Neuronal stem cell (in vitro differentiated cells): ENCODE measurements around the gene GRK1.
A peak's percentile ranks its signal among the peaks of the same experiment; 100 is the strongest.

Experiments used
- DNase-seq: peaks from one replicate; pipeline ENCODE4 v3.0.0-alpha.2; 2013; ENCODE audit warnings: low spot score
- H2AFZ ChIP-seq: one replicate; pipeline ENCODE4 v1.6.1; 2013; ENCODE audit warnings: mild to moderate bottlenecking, low read length, inconsistent platforms
- H2AK5ac ChIP-seq: 2 replicates; pipeline ENCODE4 v1.6.1; 2013; ENCODE audit warnings: low read depth, mild to moderate bottlenecking, inconsistent platforms, low read length, moderate library complexity, mixed read lengths
- H2BK120ac ChIP-seq: 2 replicates; pipeline ENCODE4 v1.6.1; 2013; ENCODE audit warnings: low read depth, mild to moderate bottlenecking, inconsistent platforms, low read length, moderate library complexity, mixed read lengths
- H2BK12ac ChIP-seq: one replicate; pipeline ENCODE4 v1.6.1; 2013; ENCODE audit warnings: low read length, inconsistent platforms
- H2BK15ac ChIP-seq: 2 replicates; pipeline ENCODE4 v1.6.1; 2013; ENCODE audit warnings: mild to moderate bottlenecking, low read length, inconsistent platforms, mixed read lengths
- H2BK5ac ChIP-seq: one replicate; pipeline ENCODE4 v1.6.1; 2013; ENCODE audit warnings: inconsistent platforms, mild to moderate bottlenecking, low read length, moderate library complexity
- H3K14ac ChIP-seq: one replicate; pipeline ENCODE4 v1.6.1; 2013; ENCODE audit warnings: low read length, inconsistent platforms
- H3K18ac ChIP-seq: 2 replicates; pipeline ENCODE4 v1.6.1; 2013; ENCODE audit warnings: low read length, inconsistent platforms
- H3K23ac ChIP-seq: 2 replicates; pipeline ENCODE4 v1.6.1; 2013; ENCODE audit warnings: low read depth, mild to moderate bottlenecking, mixed read lengths, low read length, inconsistent platforms; ENCODE audit not compliant: poor library complexity
- H3K27ac ChIP-seq: replicated peaks from 3 replicates; pipeline ENCODE4 v1.5.1; 2013; ENCODE audit warnings: low read length, inconsistent platforms
- H3K27me3 ChIP-seq, 3 experiments: 2 replicates each; pipeline ENCODE4 v1.6.1; 2013; ENCODE audit warnings: low read length in 3 of 3, mild to moderate bottlenecking in 2 of 3, inconsistent platforms in 1 of 3, low read depth in 1 of 3, mixed read lengths in 1 of 3, moderate library complexity in 1 of 3; ENCODE audit not compliant: control insufficient read depth in 3 of 3, insufficient read depth in 3 of 3
- H3K36me3 ChIP-seq, 2 donors: replicated peaks in 1 of 2; 2 replicates each; pipeline ENCODE4 v1.6.1; 2013; ENCODE audit warnings: low read length in 2 of 2; ENCODE audit not compliant: control insufficient read depth in 2 of 2, insufficient read depth in 2 of 2
- H3K4ac ChIP-seq: 2 replicates; pipeline ENCODE4 v1.6.1; 2013; ENCODE audit warnings: inconsistent platforms, mild to moderate bottlenecking, low read length, moderate library complexity
- H3K4me1 ChIP-seq, 2 donors: 1 replicate in 1 of 2; 2 replicates in 1 of 2; pipeline ENCODE4 v1.6.1; 2013; ENCODE audit warnings: low read length in 2 of 2, low read depth in 1 of 2; ENCODE audit not compliant: control insufficient read depth in 2 of 2, insufficient read depth in 1 of 2
- H3K4me2 ChIP-seq: one replicate; pipeline ENCODE4 v1.6.1; 2013; ENCODE audit warnings: mild to moderate bottlenecking, low read length, inconsistent platforms; ENCODE audit not compliant: insufficient read depth, poor library complexity, severe bottlenecking
- H3K4me3 ChIP-seq, 2 donors: 2 replicates each; pipeline ENCODE4 v1.5.1; 2013; ENCODE audit warnings: low read length in 2 of 2, mild to moderate bottlenecking in 2 of 2, inconsistent platforms in 1 of 2, moderate library complexity in 1 of 2
- H3K79me1 ChIP-seq: one replicate; pipeline ENCODE4 v1.6.1; 2013; ENCODE audit warnings: low read depth, mild to moderate bottlenecking, inconsistent platforms, low read length, moderate library complexity
- H3K9ac ChIP-seq: one replicate; pipeline ENCODE4 v1.6.1; 2013; ENCODE audit warnings: mild to moderate bottlenecking, low read depth, low read length, inconsistent platforms; ENCODE audit not compliant: poor library complexity
- H3K9me3 ChIP-seq, 2 donors: replicated peaks in 1 of 2; 2 replicates each; pipeline versions ENCODE3 to v1.6.1; 2013; ENCODE audit warnings: low read length in 2 of 2, mild to moderate bottlenecking in 2 of 2, inconsistent platforms in 1 of 2, low read depth in 1 of 2, mixed read lengths in 1 of 2, moderate library complexity in 1 of 2; ENCODE audit not compliant: control insufficient read depth in 2 of 2, insufficient read depth in 1 of 2
- H4K8ac ChIP-seq: one replicate; pipeline ENCODE4 v1.6.1; 2013; ENCODE audit warnings: low read depth, mild to moderate bottlenecking, inconsistent platforms, low read length, moderate library complexity
- H4K91ac ChIP-seq: one replicate; pipeline ENCODE4 v1.6.1; 2013; ENCODE audit warnings: low read length, low read depth, mild to moderate bottlenecking, inconsistent platforms; ENCODE audit not compliant: poor library complexity
- WGBS, 2 donors: extraction: QIAGEN DNeasy Blood & Tissue Kit; methylation state at CpG; one replicate each; pipeline ENCODE4 v1.1.7; 2013; ENCODE audit warnings: missing lambda C conversion rate in 2 of 2, mixed read lengths in 1 of 2; ENCODE audit not compliant: insufficient read length in 2 of 2, insufficient replicate concordance in 1 of 2; ENCODE audit errors: extremely low coverage in 2 of 2; 5-methylcytosine and 5-hydroxymethylcytosine counted together

The GRK1 gene

GRCh38 chr13:113653264-113654174, 13.5 kb upstream of the GRK1 start:
- Histone ChIP-seq H4K91ac (no peak overlapping the region), H3K14ac (no peak overlapping the region), H3K79me1 (no peaks in the 10 kb centered on the region), H3K4me3 (no peak overlapping the region), H3K36me3 (no peaks in the 10 kb centered on the region), H3K4me2 (no peak overlapping the region), H3K9ac (no peak overlapping the region), H3K23ac (no peak overlapping the region), H3K27ac (no peak overlapping the region), H2BK12ac (no peak overlapping the region), H2BK120ac (no peak overlapping the region), H2BK5ac (no peak overlapping the region), H3K18ac (peak overlapping the region; percentile 19), H2BK15ac (no peak overlapping the region), H4K8ac (no peak overlapping the region), H2AFZ (peak overlapping the region; percentile 62), H3K27me3 (no peaks in the 10 kb centered on the region), H3K4me1 (peaks cover 7 to 8% of the 10 kb centered on the region in 2 donors), H3K9me3 (no peaks in the 10 kb centered on the region), H2AK5ac (no peak overlapping the region), H3K4ac (no peak overlapping the region)
- DNase-seq, result no peak
- WGBS, 2 donors, result no CpG with 5 or more reads among the region's 24 CpGs

DNA sequence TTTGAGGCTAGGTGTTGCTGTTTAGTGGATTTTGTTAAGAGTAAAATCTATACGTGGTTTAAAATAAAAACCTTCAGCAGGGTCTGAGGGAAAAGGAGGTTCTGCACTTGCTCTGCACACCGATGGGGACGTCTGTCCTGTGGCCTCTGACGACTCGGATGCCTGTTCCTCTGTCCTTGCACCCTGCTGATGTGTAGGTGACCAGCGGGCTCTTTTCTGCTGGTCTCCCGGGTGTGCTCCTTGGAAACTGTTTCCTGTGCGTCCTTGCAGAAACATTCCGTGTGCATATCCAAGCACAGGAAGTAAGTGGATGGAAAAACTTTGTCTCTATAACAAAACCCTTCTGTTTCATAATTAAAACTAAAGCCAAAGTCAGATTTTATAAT, 12.9 kb upstream of the GRK1 start:
- no CpG with 5 or more reads among the region's 9 CpGs for WGBS, 2 donors
- Histone ChIP-seq H2BK15ac (no peak overlapping the region), H3K18ac (no peak overlapping the region), H3K23ac (no peak overlapping the region), H2BK12ac (no peak overlapping the region), H3K79me1 (no peaks in the 10 kb centered on the region), H2BK120ac (no peak overlapping the region), H4K91ac (no peak overlapping the region), H2AFZ (peak overlapping the region; percentile 62), H3K27me3 (no peaks in the 10 kb centered on the region), H2BK5ac (no peak overlapping the region), H3K36me3 (no peaks in the 10 kb centered on the region), H3K4me3 (no peak overlapping the region), H3K9me3 (no peaks in the 10 kb centered on the region), H3K4me1 (peaks cover 7 to 8% of the 10 kb centered on the region in 2 donors), H3K27ac (no peak overlapping the region), H3K9ac (no peak overlapping the region), H3K4me2 (no peak overlapping the region), H3K14ac (no peak overlapping the region), H3K4ac (no peak overlapping the region), H4K8ac (no peak overlapping the region), H2AK5ac (no peak overlapping the region)
- DNase-seq, result no peak

- Histone ChIP-seq H3K18ac (peak overlapping the region; percentile 87), H2AFZ (peak overlapping the region; percentile 62), H4K8ac (no peak overlapping the region), H3K4ac (no peak overlapping the region), H3K9me3 (no peaks in the 10 kb centered on the region), H3K4me1 (peaks cover 7 to 8% of the 10 kb centered on the region in 2 donors), H3K36me3 (no peaks in the 10 kb centered on the region), H2AK5ac (peak overlapping the region; percentile 66), H3K79me1 (no peaks in the 10 kb centered on the region), H2BK5ac (peak overlapping the region; percentile 66), H4K91ac (no peak overlapping the region), H3K27me3 (no peaks in the 10 kb centered on the region), H3K9ac (peak overlapping the region; percentile 70), H2BK12ac (no peak overlapping the region), H3K4me2 (no peak overlapping the region), H2BK120ac (peak overlapping the region; percentile 41), H3K23ac (peak overlapping the region; percentile 73), H3K14ac (no peak overlapping the region), H3K27ac (no peak overlapping the region), H3K4me3 (no peak overlapping the region), H2BK15ac (peak overlapping the region; percentile 9)
- DNase-seq, result no peak
- WGBS, 2 donors, result no CpG with 5 or more reads among the region's 39 CpGs
Measured at GRCh38 chr13:113654591-113655345, 12.3 kb upstream of the GRK1 start.
